Measurements from ENCODE around the gene MTSS2.
A peak's percentile ranks its signal among the peaks of the same experiment; 100 is the strongest.

Gene MTSS2

GRCh38 chr16:70665806-70666735 lies 19.8 kb downstream of the MTSS2 start:
- no peak for DNase-seq

- no peak for DNase-seq
These were observed 20.6 kb downstream of the MTSS2 start for GRCh38 chr16:70665113-70665694.

GRCh38 chr16:70664325-70665112 lies 21.3 kb downstream of the MTSS2 start:
- DNase-seq: no peak

GRCh38 chr16:70663524-70664324 lies 22.1 kb downstream of the MTSS2 start:
- no peak for DNase-seq

DNA sequence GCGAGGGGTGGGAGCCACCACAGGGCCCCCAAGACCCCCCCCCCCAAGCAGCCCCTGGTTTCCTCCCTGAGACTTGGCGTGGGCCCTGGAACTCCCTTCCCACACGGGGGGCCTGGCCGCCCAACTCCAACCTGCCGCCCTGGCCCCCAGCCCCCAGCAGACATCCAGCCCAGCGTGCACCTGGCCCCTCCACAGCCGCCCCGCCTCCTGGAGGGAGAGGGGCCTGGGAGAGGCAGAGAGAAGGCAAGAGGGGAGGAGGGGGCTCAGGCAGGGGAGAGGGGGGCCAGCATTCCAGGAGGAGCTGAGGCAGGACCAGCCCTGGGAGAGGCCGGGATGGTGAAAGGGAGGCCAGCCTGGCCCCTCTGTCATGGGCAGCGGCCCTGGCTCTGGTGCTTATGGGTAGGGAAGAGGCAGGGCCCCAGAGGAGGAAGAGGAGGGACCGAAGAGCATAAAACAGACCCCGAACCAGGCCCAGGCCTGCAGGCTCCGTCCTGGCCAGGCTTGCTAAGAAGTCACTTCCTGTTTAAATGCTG lies 22.8 kb downstream of the MTSS2 start:
- DNase-seq: no peak

- no peak for DNase-seq
These were observed 23.8 kb downstream of the MTSS2 start for GRCh38 chr16:70661918-70662641.

- DNase-seq: no peak
These were observed 24.3 kb downstream of the MTSS2 start for GRCh38 chr16:70661534-70661917.

- DNase-seq: no peak
These were observed 25.0 kb downstream of the MTSS2 start for GRCh38 chr16:70660672-70661350.

DNA sequence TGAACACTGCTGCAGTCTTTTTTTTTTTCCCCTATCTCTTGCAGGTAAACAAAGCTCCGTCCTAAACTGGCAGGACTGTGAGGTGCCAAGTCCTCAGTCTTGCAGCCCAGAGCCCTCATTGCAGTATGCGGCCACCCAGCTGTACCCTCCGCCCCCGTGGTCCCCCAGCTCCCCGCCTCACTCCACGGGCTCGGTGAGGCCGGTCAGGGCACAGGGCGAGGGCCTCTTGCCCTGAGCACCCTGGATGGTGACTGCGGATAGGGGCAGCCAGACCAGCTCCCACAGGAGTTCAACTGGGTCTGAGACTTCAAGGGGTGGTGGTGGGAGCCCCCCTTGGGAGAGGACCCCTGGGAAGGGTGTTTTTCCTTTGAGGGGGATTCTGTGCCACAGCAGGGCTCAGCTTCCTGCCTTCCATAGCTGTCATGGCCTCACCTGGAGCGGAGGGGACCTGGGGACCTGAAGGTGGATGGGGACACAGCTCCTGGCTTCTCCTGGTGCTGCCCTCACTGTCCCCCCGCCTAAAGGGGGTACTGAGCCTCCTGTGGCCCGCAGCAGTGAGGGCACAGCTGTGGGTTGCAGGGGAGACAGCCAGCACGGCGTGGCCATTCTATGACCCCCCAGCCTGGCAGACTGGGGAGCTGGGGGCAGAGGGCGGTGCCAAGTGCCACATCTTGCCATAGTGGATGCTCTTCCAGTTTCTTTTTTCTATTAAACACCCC lies 25.7 kb downstream of the MTSS2 start:
- DNase-seq: no peak

- no peak for DNase-seq
These were observed 26.3 kb downstream of the MTSS2 start for GRCh38 chr16:70659546-70659945.

DNA sequence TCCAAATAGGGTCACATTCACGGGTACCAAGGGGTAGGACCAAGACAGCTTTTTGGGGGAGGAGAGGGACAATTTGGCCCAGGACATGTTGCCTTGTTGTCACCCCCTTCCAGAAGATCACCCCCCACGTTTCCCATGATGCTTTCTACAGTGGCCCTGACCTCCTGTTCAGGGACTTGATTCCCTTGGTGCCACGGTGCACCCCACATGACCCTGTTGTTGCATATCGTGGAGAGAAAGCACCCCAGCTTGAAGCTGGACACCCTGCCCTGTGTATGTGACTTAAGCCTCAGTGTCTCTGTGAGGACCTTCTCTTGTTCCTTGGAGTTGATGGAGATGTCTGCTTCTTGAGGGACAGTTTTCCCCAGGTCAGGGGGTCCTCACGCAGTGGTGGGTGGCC lies 26.9 kb downstream of the MTSS2 start:
- DNase-seq: no peak

DNA sequence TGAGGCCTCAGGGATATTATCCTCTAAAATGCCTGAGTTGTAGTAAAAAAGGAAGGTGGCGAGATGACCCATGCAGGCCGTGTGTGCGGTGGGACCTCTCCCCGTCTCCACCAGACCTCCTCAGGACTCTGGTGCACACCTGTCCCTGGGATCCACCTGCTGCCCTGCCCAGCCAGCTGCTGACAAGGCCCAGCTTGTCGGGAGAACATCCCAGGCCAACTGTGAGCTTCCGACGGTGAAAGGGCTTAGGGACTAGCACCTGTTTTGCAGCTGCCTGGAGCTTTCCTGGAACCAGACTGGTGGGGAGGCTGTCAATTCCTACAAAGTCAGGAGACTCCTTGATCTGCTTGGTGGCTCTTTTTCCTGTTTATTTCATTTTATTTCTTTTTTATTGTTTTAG lies 27.9 kb downstream of the MTSS2 start:
- DNase-seq: no peak

- DNase-seq: no peak
These were observed 29.1 kb downstream of the MTSS2 start for GRCh38 chr16:70656712-70657263.

- DNase-seq: no peak
These were observed 29.7 kb downstream of the MTSS2 start for GRCh38 chr16:70656065-70656711.

- DNase-seq: peak; percentile 71 to 83 (median 73)
These were observed 31.8 kb downstream of the MTSS2 start for GRCh38 chr16:70653809-70654771.

DNA sequence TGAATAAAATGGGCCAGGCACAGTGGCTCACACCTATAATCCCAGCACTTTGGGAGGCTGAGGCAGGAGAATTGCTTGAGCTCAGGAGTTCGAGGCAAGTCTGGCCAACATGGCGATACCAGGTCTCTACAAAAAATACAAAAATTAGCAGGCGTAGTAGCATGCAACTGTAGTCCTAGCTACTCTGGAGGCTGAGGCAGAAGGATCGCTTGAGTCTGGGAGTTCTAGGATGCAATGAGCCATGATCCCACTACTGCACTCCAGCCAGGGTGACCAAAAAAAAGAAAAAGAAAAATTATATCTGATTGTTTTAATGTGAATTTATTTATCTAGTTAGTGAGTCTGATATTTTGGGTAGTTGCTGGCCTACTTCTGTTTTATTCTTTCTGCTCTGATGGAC lies 32.4 kb downstream of the MTSS2 start:
- DNase-seq: no peak

- no peak for DNase-seq
These were observed 33.5 kb downstream of the MTSS2 start for GRCh38 chr16:70652322-70652721.

GRCh38 chr16:70651524-70651923 lies 34.3 kb downstream of the MTSS2 start:
- peak; percentile 22 to 28 (median 26) for DNase-seq

All from suppressor macrophage treated with lipopolysaccharide for 1 hour (primary cell).